ENCODE results near the gene RAB36.

DNA sequence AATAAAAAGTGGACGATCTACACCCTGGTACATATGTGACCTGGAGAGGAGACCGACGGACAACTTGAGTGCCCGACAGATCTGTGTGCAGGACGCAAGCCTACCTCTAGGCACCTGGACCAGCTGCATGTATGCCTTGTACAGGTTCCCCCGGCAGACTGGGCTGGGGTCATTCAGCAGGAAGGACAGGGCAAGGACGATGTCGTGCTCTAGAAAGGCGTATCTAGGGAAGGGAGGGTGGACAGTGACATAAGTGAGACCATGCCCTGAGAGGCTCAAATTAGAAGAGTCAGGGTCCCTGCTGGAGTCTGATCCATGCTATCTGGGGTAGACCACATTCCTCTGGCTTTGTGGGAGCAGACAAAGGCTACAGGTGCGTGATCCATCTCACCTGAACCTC is 11.4 kb upstream of the RAB36 start:
- TF ChIP-seq CTCF (IDR thresholded peaks at IDR 0.05) (no peak), POLR2AphosphoS5 (IDR thresholded peaks at IDR 0.05; ENCODE audit: low read depth, low read length) (no peak), SIN3A (IDR thresholded peaks at IDR 0.05; ENCODE audit: borderline replicate concordance, insufficient read depth, low read depth, low read length) (no peak), TCF7L2 (IDR thresholded peaks at IDR 0.05; ENCODE audit: low read depth, low read length) (no peak)

Measured in Panc1 (cell line).